ENCODE measurements around the gene SNX14.
A peak's percentile ranks its signal among the peaks of the same experiment; 100 is the strongest.

GRCh38 chr6:85465762-85466161 is 127.9 kb downstream of the SNX14 start:
- TF ChIP-seq RAD21 (IDR thresholded peaks at IDR 0.05; ENCODE audit: low read depth) = no peak
- no peak for TF ChIP-seq CTCF (IDR thresholded peaks at IDR 0.05 in 2 of 3, conservative IDR thresholded peaks at IDR 0.05 in 1 of 3; ENCODE audit: borderline replicate concordance in 1 of 3, insufficient read depth in 1 of 3, low read depth in 2 of 3, low read length in 2 of 3)
- peak; percentile 25; the same call in 1 of the 2 replicates for TF ChIP-seq POLR2AphosphoS5 (IDR thresholded peaks at IDR 0.05; ENCODE audit: low read depth, low read length)
- TF ChIP-seq EZH2 (IDR thresholded peaks at IDR 0.05) = no peak
- no peak for TF ChIP-seq ZBTB33 (IDR thresholded peaks at IDR 0.05; ENCODE audit: extremely low read depth, insufficient replicate concordance, low read length)
- no peak for TF ChIP-seq SRF (IDR thresholded peaks at IDR 0.05; ENCODE audit: low read depth)
- no peak for TF ChIP-seq MAX (IDR thresholded peaks at IDR 0.05)
- TF ChIP-seq ATF3 (IDR thresholded peaks at IDR 0.05) = no peak
- TF ChIP-seq ZFX (IDR thresholded peaks at IDR 0.05) = 0 out of 2 replicates have a peak, but pooled peaks have one; percentile 20
- TF ChIP-seq EZH2phosphoT487 (IDR thresholded peaks at IDR 0.05; ENCODE audit: borderline replicate concordance) = no peak
- TF ChIP-seq POLR2A (IDR thresholded peaks at IDR 0.05; ENCODE audit: borderline replicate concordance, extremely low read depth, insufficient read depth, insufficient read length) = no peak
- TF ChIP-seq SP1 (IDR thresholded peaks at IDR 0.05; ENCODE audit: low read depth) = no peak
- TF ChIP-seq CEBPB (IDR thresholded peaks at IDR 0.05; ENCODE audit: low read depth) = no peak
